ELF-1 (cell line): ENCODE measurements around the gene BCOR.

Experiments used
- DNase-seq: peaks from one replicate; pipeline ENCODE4 v3.0.0-alpha.2; 2016; ENCODE audit warnings: low read depth, low spot score

The BCOR gene

DNA sequence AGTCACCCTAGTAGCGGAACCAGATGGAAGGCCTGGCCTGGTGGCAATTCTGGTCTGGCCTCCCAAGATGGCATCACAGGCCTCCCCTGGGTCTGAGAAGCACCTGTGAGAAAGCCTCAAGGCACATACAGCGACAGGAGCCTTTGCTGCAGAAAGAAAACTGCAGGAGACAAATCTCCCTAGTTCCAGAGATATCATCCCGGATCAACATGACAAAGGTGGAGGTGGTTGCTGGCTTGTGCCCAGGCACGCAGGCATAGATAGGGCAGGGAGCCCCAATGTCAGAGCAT lies 93.6 kb downstream of the BCOR start:
- DNase-seq: peak; percentile 71

DNA sequence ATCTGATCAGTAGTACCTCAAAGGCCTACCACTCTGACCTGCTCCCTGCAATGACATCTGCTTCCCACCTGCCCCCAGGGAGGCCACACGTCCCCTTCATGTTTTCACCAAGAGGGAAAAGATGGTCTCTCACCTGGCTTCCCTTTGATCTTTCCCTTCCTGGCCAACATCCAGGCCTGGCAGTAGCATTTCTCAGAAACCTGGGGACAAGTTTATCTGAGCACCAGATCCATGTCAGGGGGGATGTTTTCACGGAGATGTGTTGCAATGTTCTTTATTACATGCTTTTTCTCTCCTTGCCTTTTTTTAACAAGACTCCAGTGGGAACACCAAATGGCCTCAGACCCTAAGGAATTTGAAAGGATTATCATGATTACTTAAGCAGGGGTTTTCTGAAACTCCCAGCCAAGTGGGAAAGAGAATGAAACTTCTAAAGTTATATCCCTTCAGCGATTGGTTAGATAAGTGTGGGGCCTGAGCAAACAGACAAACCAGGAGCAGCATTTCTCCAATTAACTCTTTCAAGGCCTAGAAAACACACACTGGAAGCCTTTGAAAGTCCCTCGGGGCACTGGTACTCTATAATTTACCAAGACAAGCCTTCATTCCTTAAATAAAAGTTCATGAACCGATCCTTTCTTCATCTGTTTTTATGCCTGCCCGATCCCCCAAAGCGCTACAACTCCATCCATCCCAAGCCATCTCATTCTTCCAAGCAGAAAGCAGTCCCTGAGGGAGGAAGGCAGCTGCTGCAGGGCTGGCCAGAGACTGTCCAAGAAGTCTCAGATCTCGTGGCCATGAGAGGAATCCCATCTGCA lies 94.1 kb downstream of the BCOR start:
- peak; percentile 69 for DNase-seq

DNA sequence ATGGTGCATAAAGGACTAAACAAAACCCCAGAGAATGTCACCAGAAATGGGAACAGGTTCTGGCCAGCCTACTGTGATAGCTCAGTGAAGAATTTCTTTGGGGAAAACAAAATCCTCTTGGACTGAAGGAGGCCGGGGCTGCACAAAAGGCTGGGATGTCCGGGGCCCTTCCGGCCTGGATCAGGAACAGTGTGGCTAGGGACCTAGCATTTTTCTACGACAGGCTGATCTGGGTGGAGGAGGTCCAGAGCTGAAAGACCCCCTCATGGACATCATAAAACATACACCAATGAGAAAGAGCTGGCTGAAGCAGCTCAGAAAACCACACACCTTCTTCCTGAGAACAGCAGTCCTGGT lies 94.7 kb downstream of the BCOR start:
- no peak for DNase-seq
